T-helper 2 cell treated with Interferon-gamma antibody and Interleukin-4, amounts not matched to agents 100 ng/mL and 5 ng/mL, for 36 hours (primary cell): ENCODE measurements around the gene MORN5. TPM values are rescaled to one million over a fixed set of nuclear protein-coding genes. Genes with fewer than 3 reads are reported as not detected.

ENCODE experiments used
- intact Hi-C: fragments of 100-400 bp; cut with micrococcal nuclease; formaldehyde crosslinking; loops from one replicate; pipeline ENCODE4 v1.15.1; 2023
- total RNA-seq: library from RNA; stranded (reverse); gene quantifications from 2 replicates; pipeline ENCODE4 v1.2.3, GENCODE V29; 2022

The MORN5 gene
- total RNA-seq, 1 donor from 2014 or later, result not detected

DNA sequence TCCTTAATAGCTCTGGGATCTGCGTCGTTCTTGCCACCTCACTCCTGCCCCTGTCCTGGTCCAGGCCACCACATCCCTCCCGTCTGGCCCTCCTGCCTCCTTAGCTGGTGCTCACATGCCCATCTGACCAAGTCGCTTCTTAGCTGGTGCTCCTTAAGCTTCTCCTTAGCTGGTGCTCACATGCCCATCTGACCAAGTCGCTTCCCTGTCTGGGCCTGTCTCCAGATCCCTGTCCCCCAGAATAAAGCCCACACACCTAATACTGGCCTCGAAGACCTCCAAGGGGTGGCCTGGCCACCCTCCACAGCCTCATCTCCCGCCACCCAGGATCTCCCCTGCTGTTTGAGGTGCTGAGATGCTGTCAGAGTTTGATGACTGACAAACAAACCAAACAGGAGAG, 35.2 kb upstream of the MORN5 start:
- intact Hi-C loops, result loop anchor here (2.0 kb wide), 2 partner anchors 34 to 328 kb away; partner anchors contain the start of genes MORN5 and NDUFA8

DNA sequence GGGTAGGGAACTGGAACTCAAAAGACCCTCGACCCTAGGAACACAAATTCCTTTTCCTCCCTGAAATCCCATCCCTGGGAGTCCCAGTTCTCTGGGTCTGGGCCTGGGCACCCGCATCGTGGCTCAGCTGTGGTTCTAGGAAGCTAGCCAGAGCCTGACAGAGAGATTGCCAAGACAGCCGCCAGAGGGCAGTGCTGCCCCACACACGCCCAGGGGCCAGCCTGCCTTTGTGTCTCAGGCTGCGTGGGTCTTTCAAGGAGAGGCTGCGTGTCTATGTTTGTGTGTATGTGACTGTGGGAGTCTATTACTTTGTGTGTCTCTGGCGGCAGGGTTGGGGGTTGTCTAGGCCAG, 34.6 kb upstream of the MORN5 start:
- intact Hi-C loops, result loop anchor here (1.0 to 2.0 kb wide), 4 partner anchors 34 to 685 kb away; partner anchors contain the start of genes MORN5 and NDUFA8

- intact Hi-C loops, result loop anchor here (1.0 to 2.0 kb wide), 4 partner anchors 33 to 685 kb away; partner anchors contain the start of genes MORN5 and NDUFA8
Observed at GRCh38 chr9:122125509-122126330, 34.0 kb upstream of the MORN5 start.

- intact Hi-C loops, result no loop called here
Observed at GRCh38 chr9:122126331-122127261, 33.1 kb upstream of the MORN5 start.

DNA sequence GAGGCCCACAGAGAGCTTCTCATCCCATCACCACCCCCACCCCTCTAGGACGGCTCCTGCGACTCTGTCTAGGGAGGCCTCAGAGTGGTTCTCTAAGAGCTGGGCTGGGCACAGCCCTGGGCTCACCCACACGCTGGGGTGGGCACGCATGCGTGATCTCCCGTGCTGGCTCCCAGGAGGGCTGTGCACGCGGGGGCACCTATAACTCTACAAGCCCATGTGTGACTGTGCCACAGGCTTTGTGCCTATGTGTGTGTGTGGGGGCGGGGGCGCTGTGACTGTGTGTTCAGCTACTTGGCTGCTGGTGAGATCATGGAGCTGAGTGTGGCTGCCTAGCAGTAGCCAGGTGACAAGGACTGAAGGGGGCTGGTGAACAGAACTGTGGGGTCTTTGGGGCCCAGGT, 32.3 kb upstream of the MORN5 start:
- intact Hi-C loops, result no loop called here

DNA sequence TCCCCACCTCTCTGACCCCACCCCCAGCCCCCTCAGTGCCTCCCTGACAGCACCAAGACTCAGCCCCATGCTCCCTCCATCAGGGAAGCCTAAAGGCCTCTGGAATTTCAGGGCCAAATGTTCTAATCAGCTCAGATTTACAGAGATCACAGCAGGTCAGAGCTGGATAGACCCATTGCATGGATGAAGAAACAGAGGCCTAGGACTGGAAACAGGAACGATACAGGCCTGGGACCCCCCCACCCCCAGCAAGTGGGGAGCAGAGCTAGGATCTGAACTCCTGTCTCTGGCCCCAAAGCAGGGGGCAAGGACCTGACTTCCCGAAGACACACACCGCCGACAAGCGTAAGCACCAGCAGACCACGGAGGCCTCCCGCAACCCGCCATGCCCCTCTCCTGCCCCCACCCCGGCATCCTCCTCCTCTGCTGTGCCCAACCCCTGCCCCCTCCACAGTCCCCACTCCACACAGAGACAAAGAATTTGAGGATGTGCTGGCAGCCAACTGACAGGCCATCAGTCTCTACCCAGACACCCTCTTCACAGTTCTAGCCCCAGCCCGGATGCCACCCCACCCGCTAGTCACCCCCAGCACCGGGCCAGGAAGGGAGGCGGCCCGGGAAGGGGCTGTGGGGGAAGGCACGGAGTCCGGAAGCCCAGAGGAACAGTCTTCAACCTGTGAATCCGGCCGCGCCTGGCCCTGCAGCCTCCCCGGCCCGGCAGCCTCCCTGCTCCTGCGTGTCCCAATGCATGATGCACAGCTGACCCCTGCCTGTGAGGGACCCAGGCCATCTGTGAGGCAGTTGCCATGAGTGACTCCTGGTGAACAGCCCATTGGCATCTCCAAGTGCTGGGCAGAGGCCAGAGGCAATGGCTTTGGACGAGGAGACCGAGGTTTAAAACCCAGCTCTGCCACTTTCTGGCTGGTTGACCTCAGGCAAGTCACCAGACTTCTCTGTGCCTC, 31.4 kb upstream of the MORN5 start:
- intact Hi-C loops, result no loop called here

GRCh38 chr9:122128969-122129343, 30.8 kb upstream of the MORN5 start:
- intact Hi-C loops, result no loop called here

DNA sequence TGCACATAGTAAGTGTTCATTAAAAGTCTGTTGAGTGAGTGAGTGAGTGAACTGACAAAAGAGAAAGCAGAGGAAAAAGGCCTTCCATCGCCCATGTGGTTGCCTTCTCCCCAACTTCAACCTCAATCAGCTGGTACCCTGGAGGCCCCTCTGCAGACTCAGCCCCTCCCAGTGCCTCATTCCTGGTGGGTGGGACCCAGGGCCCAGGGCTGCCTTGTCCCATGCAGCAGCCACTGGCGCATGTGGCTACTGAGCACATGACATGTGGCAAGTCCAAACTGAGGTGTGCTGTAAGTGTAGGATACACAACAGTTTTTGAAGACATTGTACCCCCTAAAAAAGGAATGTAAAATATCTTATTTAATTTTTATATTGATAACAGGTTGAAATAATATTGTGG, 29.7 kb upstream of the MORN5 start:
- intact Hi-C loops, result no loop called here

- intact Hi-C loops, result no loop called here
Observed at GRCh38 chr9:122130837-122131236, 28.9 kb upstream of the MORN5 start.

DNA sequence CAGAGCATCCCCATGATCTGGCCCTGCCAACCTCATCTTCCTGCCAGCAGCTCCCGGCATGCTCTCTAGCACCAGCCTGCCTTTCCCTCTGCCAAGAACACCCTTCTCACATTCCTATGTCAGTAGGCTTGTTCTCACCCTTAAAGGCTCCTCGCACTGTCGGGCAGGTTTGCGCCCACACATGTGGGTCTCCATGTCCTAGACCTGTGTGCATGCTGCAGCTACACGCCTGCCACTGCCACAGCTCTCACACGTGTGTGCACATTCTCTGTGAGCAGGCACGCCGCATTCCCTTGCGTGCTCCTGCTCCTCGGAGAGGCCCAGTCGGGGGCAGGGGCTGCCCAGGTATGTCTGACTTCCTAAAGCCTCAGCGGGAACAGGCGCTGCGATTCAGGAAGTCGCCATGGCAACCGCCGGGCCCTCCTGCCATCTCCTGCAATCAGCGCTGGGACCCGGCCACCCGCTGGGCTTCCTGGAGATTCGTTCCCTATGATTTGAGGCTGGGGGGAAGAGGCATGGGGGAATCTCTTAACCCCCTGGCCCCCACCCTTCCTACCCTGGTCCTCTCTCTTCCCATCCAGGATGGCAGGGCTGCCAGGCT, 28.2 kb upstream of the MORN5 start:
- intact Hi-C loops, result no loop called here

DNA sequence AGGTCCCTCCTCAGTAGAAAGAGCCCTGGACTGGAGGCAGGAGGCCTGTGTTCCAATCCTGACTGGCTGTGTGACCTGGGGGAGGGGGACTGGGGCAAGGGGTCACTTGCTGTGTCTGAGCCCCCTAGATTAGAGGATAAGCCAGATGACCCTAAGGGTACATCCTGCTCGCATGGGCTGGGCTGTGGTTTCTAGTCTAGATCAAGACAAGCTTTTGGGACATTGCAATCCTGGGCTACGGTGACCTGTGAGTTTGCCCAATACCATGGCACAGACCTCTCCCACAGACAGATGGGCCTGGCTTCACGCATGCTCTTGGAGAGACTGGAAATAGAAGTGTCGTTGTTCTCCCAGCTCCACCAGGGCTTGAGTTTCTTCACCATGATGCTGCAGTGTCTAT, 27.2 kb upstream of the MORN5 start:
- intact Hi-C loops, result no loop called here

DNA sequence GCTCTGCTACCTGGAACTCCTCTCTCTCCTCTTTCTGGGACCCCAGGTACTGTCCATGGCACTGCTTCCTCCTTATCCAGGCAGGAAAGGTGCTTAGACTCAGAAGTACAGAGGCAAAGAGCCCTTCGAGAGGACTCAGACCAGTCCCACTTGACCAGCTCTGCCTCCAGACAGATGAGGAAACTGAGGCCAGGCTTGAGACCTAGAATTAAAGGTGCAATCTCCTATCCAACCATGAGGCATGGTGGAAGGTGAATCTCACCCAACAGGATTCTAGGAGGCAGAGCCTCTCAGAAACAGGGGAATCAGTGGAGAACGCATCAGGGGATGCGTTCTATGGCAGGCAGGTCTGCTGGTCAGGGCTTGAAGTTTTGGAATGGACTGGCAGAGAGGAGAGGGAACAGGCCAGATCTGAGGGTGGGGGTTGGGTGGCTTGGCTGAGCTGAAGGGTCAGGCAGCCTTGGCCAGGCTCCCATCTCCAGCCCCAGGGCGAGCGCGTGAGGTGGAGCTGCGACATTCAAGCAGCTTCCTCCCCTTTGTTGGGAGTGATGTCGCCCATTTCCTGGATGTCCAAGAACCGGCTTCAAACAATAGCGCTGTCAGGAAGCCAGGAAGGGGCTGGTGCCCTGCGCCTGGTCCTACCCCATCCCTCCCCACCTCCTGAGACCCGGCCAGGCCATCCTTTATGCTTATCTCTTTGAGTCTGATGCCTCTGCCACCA, 26.3 kb upstream of the MORN5 start:
- intact Hi-C loops, result no loop called here

GRCh38 chr9:122133984-122134535, 25.6 kb upstream of the MORN5 start:
- intact Hi-C loops, result no loop called here

DNA sequence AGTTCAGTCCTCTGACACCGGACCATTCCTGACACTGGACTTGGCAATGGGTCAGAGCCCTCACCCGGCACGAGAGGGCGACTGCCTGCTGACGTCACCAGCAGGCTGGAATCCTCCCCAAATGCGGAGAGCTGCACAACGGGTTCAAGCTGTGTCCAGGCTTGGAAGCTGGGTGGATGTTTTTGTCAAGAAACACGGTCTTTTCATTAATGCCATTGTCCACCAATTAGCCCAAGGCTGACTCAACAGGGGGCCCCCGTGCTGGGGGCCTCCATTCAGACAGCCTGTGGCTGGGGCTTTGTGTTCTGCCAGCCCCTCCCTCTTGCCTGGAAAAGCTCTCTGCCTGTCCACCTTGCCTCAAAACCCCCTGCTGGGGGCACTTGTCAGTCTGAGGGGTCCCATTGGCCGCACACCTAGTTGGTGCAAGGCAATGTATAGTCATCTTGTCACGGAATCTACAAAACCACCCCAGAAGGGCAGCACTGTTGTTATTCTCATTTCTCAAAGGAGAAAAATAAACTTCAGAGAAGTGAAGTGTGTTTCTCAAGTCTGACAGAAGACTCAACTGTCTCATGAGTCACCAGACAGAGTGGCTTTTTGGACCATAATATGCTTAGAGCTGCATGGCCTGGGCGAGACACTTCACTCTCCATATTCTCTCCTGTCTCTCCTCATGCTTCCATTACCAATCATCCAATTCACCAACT, 24.7 kb upstream of the MORN5 start:
- intact Hi-C loops, result no loop called here

- intact Hi-C loops, result no loop called here
Observed at GRCh38 chr9:122135529-122135859, 24.2 kb upstream of the MORN5 start.

DNA sequence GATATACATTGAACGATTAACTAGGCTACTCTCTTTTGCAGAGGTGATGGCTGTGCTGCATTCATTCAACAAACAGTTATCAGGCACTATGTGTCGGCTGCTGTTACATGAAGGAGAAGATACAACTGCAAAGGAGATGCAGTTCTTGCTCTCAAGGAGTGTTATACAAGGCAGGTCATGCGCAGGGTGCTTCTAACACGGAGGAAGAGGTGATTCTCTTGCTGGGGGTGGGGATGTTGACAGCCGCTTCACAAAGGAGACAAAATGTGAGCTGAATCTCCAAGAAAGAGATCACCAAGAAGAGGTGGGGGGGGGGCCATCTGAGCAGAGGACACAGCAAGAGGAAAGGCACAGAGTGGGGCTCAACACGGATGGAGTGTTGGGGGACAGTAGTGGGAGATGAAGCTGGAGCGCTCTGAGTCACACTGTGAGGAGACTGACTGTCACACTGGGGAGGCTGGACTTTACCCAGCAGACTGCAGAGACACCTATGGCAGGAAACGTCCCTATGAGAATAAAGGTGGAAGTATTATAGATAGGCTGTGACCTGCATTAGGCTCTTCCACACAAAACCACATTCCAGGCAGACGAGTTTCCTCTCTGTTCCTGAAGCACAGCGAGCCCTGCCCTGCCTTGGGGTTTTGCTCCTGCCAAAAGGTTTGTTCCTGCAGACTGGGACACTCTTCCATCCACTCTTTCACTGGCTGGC, 21.0 kb upstream of the MORN5 start:
- intact Hi-C loops, result no loop called here

DNA sequence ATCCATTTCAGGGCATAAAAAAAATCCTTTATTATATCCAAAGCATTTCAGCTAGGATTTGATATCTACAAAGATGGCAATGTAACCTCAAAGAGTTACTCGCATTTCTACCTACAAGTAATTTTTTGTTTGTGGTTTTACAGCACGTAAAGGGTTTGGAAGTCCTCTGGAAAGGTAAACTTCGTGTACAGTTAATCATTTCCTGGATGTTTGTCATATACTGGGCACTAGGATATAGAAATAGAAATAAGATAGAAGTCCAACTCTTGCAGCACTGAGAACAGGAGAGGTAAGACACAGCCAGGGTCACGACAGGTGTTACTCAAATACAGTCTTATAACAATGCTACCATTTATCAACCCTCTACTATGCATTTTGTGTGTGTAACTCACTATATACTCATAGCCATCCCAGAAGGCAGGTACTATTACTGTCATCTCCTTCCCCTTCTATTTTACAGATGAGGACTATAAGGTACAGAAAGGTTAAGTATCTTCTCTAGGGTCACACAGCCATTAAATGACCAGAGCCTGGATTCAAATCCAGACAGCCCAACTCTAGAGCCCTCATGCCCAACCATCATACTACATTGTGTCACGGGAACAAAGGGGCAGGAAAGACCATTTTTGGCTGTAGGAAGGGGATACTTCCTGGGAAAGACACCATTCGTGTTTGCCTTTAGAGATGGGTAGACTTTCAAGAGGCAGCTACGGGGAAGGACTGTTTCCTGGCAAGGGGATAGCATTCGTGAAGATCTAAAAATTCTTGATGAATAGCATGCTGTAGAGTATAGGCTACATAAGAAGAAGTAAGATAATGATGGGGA, 19.1 kb upstream of the MORN5 start:
- intact Hi-C loops, result no loop called here

DNA sequence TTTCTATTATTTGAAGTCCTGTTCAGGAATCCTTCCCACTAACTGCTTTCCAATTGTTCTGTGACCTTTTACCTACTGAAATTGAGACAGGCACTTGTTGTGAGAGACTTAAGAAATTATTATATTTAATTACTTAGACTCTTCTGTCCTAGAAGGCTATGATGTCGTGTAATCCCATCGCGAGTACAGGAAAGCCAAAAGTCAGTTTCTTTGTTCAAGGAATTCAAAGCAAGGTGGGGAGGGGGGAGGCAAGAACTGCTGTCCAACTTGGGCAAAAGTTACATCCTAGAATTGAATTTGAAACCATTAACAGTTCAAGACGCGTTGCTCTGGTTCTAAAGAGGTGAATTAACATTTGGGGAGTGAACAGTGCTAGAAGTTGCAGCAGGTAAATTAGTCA, 18.0 kb upstream of the MORN5 start:
- intact Hi-C loops, result no loop called here
